ENCODE measurements around the gene NELFA.

NELFA gene

DNA sequence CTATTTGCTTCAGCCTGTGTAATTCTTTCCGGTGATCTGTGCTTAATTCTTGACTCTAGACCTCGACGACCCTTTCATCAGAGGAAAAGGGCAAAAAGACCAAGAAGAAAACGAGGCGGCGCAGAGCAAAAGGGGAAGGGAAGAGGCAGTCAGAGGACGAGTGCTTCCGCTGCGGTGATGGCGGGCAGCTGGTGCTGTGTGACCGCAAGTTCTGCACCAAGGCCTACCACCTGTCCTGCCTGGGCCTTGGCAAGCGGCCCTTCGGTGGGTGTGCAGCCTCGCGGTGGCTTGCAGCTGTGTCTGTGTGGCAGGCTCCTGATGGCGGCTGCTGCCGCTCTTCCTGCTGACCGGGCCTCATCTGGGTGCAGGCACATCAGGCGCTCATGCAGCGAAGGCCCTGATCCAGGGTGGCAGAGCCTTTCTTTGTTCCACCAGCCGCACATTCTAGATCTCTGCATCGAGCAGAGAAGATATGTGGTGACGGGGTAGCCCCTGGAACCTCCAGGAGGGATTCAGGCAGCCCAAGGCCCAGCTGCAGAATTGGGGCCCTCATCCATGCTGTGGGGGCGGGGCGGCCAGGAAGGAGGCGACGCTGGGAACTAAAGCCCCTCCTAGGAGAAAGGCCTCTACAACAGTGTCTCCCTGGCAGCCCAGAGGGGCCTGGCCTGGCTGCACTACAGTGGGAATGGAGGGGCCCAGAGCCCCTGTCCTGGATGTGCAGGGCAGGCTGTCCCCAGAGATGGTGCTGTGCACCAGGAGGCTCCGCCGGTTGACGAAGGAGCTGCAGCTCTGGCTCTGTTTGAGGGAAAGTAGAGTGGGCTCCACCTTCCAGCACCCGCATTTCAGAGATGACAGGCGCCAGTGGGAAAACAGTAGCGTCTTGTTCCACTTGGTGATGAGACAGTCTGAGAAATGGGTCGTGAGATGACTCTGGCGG is 32.1 kb downstream of the NELFA start:
- TF ChIP-seq POLR2A (IDR thresholded peaks at IDR 0.05; ENCODE audit: low read depth, low read length) (no peak), POLR2AphosphoS5 (IDR thresholded peaks at IDR 0.05; ENCODE audit: low read depth, low read length) (no peak), TAF1 (IDR thresholded peaks at IDR 0.05; ENCODE audit: borderline replicate concordance, low read depth, low read length) (no peak)
- DNase-seq (ENCODE audit: insufficient read length), result no peak
- no peak for FAIRE-seq

DNA sequence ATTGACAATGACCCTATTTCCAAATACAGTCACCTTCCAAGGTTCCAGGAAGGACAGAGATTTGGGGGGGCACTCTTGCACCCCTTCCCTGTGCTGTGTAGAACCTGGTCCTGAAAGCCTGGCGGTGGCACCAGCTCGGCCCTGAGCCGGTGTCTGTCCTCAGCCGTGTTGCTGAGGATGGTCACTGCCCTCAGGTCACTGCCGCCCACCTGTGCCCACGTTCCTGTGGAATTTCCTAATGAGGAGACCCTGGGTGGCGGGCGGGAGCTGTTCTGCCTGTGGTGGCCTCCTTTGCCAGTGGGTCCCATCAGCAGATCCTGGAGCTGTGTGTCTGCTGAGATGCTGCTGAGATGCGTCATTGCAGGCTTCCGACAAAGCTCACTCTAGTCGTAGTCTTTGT is 32.9 kb downstream of the NELFA start:
- FAIRE-seq (no peak), DNase-seq (ENCODE audit: insufficient read length) (no peak)
- TF ChIP-seq TAF1 (IDR thresholded peaks at IDR 0.05; ENCODE audit: borderline replicate concordance, low read depth, low read length) (no peak), POLR2AphosphoS5 (IDR thresholded peaks at IDR 0.05; ENCODE audit: low read depth, low read length) (no peak)

DNA sequence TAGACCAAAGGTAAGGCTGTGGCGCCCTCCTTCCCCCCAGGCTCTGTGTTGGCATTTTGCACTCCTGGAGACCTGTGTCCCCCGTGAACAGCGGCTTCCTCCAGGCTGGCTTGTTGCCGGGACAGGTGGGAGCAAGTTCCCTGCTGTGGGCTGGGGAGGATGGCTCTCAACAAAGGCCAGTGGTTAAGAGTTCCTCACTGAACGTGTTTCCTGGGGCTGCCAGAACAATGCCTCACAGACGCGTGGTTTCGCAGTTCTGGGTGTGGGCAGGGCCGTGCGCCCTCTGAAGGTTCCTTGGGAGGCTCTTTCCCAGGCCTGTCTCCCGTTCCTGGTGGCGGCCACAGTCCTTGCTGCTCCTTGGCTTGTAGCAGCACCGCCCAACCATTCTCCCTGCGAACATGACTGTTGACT is 33.4 kb downstream of the NELFA start:
- no peak for FAIRE-seq
- TF ChIP-seq POLR2A (IDR thresholded peaks at IDR 0.05; ENCODE audit: low read depth, low read length) (no peak), TAF1 (IDR thresholded peaks at IDR 0.05; ENCODE audit: borderline replicate concordance, low read depth, low read length) (no peak), POLR2AphosphoS5 (IDR thresholded peaks at IDR 0.05; ENCODE audit: low read depth, low read length) (no peak)
- no peak for DNase-seq (ENCODE audit: insufficient read length)

DNA sequence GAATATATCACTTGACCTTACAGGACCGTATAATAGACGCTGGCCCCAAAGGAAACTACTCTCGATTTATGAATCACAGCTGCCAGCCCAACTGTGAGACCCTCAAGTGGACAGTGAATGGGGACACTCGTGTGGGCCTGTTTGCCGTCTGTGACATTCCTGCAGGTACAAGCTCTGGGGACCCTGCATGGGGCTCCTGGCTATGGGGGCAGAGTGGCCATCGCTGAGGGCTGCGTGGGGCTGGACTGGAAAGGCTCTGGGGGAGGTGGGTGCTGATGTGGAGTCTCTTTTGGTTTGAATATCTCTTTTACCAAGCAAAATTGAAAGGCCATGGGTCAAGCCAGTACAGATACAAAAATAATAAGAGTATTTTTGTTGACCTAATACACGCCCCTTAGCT is 33.9 kb downstream of the NELFA start:
- DNase-seq (ENCODE audit: insufficient read length) (no peak), FAIRE-seq (no peak)
- TF ChIP-seq POLR2AphosphoS5 (IDR thresholded peaks at IDR 0.05; ENCODE audit: low read depth, low read length) (no peak), POLR2A (IDR thresholded peaks at IDR 0.05; ENCODE audit: low read depth, low read length) (no peak), TAF1 (IDR thresholded peaks at IDR 0.05; ENCODE audit: borderline replicate concordance, low read depth, low read length) (no peak)

DNA sequence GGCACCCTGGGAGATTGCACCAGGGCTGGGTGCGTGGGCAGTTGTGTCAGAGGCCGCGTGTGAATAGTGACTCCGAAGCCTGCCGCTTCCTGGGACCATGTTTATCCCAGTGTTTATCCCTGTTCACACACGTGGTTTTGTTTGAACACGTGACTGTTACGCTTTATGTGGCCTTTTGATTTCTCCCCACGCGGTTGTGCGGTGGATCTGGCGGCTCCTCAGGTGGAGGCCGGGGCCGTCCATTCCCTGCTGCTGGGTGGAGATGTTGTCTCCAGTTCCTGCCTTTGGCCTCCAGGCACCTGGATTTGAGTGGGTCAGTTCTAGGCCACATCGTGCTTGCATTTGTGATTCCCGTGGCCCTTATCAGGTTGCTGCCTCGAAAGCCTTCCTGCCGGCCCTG is 35.1 kb downstream of the NELFA start:
- FAIRE-seq, result no peak

DNA sequence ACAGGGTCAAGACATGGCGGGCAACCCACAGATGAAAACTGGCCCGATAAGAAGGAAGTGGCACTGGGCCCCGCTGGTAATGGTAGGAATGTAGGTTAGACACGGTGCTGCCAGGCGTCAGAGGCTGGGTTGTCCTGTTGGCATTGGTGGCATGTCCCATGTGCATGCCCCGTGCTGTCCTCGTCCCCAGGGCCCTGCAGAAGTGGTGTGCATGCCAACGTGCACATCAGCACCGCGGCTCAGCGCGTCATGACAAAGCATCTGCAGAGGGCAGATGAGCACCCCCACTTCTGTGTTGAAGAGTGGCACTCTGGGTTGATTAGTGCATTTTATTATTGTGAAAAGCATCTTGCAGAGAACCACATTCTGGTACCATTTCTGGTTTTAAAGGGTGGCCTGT is 35.6 kb downstream of the NELFA start:
- TF ChIP-seq TAF1 (IDR thresholded peaks at IDR 0.05; ENCODE audit: borderline replicate concordance, low read depth, low read length), result no peak
- no peak for TF ChIP-seq POLR2AphosphoS5 (IDR thresholded peaks at IDR 0.05; ENCODE audit: low read depth, low read length)
- TF ChIP-seq POLR2A (IDR thresholded peaks at IDR 0.05; ENCODE audit: low read depth, low read length), result no peak
- DNase-seq (ENCODE audit: insufficient read length) (no peak), FAIRE-seq (no peak)

More for the DNA sequence above, 35.1 kb downstream of the NELFA start:
- no peak for TF ChIP-seq TAF1 (IDR thresholded peaks at IDR 0.05; ENCODE audit: borderline replicate concordance, low read depth, low read length)
- no peak for DNase-seq (ENCODE audit: insufficient read length)

DNA sequence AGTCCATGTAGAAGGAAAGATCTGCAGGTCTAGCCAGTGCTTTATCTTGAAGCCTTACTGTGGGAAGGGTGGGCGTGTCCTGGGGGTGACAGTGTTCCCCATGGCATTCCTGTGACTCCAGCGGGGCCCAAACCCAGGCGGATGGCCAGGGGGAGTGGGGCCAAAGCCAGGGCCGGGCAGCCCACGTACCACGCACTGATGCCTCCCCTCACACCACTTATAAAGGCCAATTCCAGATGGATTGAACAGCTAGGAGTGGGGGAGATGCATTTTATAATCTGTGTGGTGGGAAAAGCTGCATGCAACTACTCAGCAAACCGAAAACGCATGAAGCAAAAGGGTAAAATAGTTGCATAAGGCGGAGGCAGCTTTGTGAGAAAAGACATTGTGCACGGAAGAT is 36.4 kb downstream of the NELFA start:
- TF ChIP-seq POLR2A (IDR thresholded peaks at IDR 0.05; ENCODE audit: low read depth, low read length), result no peak
- TF ChIP-seq POLR2AphosphoS5 (IDR thresholded peaks at IDR 0.05; ENCODE audit: low read depth, low read length), result no peak
- no peak for TF ChIP-seq TAF1 (IDR thresholded peaks at IDR 0.05; ENCODE audit: borderline replicate concordance, low read depth, low read length)
- FAIRE-seq, result no peak
- no peak for DNase-seq (ENCODE audit: insufficient read length)

DNA sequence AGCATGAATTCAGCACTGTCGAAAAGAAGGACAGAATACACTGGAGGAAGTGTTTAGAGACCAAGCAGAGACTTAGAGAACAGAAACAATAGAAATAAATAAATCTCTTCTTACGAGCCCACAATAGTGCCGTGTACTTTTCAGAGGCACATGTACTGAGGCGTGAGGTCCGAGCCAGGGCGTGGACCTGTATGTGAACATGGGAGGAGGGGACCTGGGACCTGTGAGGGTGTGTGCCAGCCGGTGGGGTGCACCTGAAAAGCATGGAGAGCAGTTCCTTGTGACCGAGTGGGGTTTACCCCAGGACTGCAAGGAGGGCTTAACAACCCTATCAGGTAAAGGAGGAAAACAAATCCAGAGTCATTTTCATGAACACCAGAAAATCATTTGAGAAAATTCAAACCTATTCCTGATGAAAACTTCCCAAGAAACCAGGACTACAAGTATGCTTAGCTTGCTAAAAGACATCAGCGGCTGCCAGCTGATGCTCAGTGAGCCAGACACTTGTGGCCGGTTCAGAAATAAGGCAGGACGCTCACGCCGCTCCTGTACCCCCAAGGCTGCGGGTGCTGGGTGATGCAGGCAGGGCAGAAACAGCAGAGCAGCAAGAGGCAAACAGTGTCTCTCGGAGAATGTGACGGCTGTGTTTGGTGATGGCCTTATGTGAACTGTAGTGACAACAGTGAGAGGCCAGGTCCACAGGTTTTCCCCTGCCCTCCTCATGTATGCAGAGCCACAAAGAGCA is 37.1 kb downstream of the NELFA start:
- no peak for TF ChIP-seq POLR2AphosphoS5 (IDR thresholded peaks at IDR 0.05; ENCODE audit: low read depth, low read length)
- no peak for TF ChIP-seq TAF1 (IDR thresholded peaks at IDR 0.05; ENCODE audit: borderline replicate concordance, low read depth, low read length)
- TF ChIP-seq POLR2A (IDR thresholded peaks at IDR 0.05; ENCODE audit: low read depth, low read length), result no peak
- DNase-seq (ENCODE audit: insufficient read length), result no peak
- no peak for FAIRE-seq

DNA sequence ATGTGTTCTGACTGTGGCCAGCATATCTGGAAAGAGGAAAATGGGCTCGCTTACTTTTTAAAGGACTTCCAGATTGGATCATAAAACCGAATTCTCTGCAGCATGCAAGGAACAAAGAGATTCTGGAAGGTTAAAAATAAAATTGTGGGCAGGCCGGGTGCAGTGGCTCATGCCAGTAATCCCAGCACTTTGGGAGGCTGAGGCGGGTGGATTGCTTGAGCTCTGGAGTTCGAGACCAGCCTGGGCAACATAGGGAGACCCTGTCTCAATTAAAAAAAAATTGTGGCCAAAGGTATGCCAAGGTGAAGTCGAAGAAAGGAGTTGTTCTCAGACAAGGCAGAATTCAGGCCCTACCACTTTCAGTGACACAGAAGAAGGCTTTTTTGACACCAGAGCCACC is 37.8 kb downstream of the NELFA start:
- TF ChIP-seq POLR2AphosphoS5 (IDR thresholded peaks at IDR 0.05; ENCODE audit: low read depth, low read length) (no peak), POLR2A (IDR thresholded peaks at IDR 0.05; ENCODE audit: low read depth, low read length) (no peak), TAF1 (IDR thresholded peaks at IDR 0.05; ENCODE audit: borderline replicate concordance, low read depth, low read length) (no peak)
- DNase-seq (ENCODE audit: insufficient read length) (no peak), FAIRE-seq (no peak)

DNA sequence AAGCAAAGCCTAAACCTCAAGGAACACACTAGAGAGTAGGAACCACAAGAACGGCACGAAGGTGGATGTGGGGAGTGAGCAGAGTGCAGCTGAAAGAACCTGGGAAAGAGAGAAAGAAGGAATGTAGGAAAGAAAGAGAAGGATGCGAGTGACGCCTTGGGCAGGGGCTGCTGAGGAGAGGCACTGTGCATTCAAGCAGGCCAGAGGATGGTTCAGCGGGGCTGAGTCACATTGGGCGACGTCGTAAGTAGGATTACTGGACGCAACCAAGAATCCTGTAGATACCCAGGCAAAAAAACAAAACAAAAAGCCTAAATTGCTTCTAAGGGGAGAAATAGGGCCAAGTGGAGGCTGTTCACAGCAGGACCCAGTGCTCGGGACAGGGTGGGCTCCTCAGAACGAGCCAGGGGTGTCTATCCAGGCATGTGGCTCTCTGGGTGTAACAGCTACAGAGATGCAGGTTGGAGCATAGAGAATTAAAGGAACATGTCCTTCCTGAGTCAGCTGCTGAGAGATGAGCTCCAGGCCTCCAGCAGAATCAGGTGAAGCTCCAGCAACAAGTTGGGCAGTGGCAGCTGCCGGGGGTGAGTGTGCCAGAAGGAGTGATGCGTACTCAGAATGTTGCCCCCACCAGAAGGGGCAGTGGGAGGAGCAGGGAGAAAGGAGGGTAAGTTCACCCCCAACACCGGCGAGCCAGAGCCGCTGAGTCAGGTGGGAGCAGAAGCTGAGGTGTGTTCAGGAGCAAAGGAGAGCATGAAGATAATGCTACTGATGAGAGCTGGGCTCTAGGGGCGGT is 38.6 kb downstream of the NELFA start:
- no peak for DNase-seq (ENCODE audit: insufficient read length)
- FAIRE-seq, result no peak
- TF ChIP-seq POLR2A (IDR thresholded peaks at IDR 0.05; ENCODE audit: low read depth, low read length) (no peak), TAF1 (IDR thresholded peaks at IDR 0.05; ENCODE audit: borderline replicate concordance, low read depth, low read length) (no peak), POLR2AphosphoS5 (IDR thresholded peaks at IDR 0.05; ENCODE audit: low read depth, low read length) (no peak)

DNA sequence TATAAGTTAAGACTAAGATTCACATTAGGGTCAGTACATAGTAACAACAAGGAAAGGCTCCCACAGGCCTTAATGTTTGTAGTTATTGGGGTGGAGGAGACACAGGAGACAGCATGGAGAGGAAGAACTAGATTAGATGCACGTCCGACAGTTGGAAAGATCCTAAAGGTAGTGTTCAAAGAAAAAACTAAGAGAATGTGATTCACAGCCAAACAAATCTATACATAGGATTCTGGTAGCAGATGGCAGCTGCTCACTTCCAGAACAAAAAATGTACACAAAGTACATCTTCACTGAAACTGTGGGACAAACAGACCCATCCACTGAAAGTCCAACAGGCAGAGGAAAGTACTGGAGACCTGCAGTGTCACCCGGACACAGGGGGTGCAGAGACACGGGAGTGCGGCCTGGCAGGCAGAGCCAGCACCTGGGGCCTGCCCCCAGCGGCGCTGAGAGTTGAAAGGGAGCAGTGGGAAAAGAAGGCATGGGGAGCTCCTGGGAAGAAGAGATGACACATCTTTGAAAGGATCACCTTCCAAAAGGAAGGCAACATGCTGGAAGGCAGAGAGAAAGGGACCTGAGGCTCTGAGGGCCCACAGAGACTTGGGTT is 40.0 kb downstream of the NELFA start:
- DNase-seq (ENCODE audit: insufficient read length) (no peak), FAIRE-seq (no peak)
- TF ChIP-seq TAF1 (IDR thresholded peaks at IDR 0.05; ENCODE audit: borderline replicate concordance, low read depth, low read length), result no peak
- TF ChIP-seq POLR2AphosphoS5 (IDR thresholded peaks at IDR 0.05; ENCODE audit: low read depth, low read length), result no peak
- TF ChIP-seq POLR2A (IDR thresholded peaks at IDR 0.05; ENCODE audit: low read depth, low read length), result no peak
